Activated naive CD8-positive, alpha-beta T cell (primary cell): ENCODE data around the gene MEF2B.
"Not testable (repeated sequence)": the region's sequence is repeated elsewhere in the genome, so short reads cannot be mapped to it uniquely, and the experiment has no call there.

Experiments
- H3K27ac Mint-ChIP-seq: one replicate; pipeline ENCODE4 v1.8.0; 2021; ENCODE audit warnings: mixed read lengths
- H3K27me3 Mint-ChIP-seq: one replicate; pipeline ENCODE4 v1.8.0; 2021; ENCODE audit warnings: mixed read lengths
- H3K36me3 Mint-ChIP-seq: one replicate; pipeline ENCODE4 v1.8.0; 2021; ENCODE audit warnings: mixed read lengths
- H3K4me1 Mint-ChIP-seq: one replicate; pipeline ENCODE4 v1.8.0; 2021; ENCODE audit warnings: low read depth, mixed read lengths
- H3K4me3 Mint-ChIP-seq: one replicate; pipeline ENCODE4 v1.8.0; 2021; ENCODE audit warnings: mild to moderate bottlenecking, mixed read lengths
- H3K9me3 Mint-ChIP-seq: one replicate; pipeline ENCODE4 v1.8.0; 2021; ENCODE audit warnings: low read depth, mixed read lengths

MEF2B gene

DNA sequence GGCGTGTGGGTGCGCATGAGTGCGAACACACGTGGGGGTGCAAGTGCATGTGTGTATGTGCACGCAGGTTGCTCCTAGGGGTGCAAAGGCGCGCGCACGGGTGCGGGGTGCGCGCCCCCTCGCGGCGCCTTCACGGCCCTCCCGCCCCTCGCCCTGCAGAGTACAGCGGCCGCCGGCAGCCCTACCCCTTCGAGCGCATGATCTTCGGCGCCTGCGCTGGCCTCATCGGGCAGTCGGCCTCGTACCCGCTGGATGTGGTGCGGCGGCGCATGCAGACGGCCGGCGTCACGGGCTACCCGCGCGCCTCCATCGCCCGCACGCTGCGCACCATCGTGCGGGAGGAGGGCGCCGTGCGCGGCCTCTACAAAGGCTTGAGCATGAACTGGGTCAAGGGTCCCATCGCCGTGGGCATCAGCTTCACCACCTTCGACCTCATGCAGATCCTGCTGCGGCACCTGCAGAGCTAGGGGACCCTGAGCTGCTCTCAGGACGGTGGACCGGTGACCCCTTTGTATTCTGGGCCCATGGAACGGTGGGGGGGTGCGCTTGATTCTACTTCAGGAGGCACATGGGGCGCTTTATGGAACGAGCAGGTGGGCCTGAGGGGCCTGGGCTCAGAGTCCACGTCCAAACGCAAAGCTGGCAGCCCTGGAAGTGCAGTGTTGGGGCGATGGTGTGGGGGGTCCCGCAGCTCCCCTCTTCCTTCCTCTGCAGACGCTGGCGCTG lies 59.5 kb downstream of the MEF2B start:
- Mint-ChIP-seq H3K27me3 (no peaks in the 10 kb centered on the region), H3K27ac (no peak overlapping the region), H3K4me1 (peaks cover 5% of the 10 kb centered on the region), H3K4me3 (no peak overlapping the region), H3K36me3 (no peaks in the 10 kb centered on the region), H3K9me3 (no peaks in the 10 kb centered on the region)

DNA sequence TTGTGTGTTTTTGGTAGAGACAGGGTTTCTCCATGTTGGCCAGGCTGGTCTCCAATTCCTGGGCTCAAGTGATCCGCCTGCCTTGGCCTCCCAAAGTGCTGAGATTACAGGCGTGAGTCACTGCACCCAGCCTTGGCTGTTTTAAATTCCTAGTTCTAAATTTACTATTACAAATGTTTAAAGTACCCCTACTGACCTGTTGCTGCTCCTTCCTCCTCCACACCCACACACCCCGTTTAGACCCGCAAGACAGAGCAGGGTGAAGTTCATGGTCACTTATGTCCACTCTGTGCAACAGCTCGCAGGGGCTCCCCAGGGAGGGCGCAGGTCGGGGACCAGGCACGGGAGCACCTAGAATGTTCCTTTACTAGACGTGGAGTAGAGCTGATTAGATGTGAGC lies 60.5 kb downstream of the MEF2B start:
- no peak overlapping the region for H3K4me3 Mint-ChIP-seq
- H3K9me3 Mint-ChIP-seq: no peaks in the 10 kb centered on the region
- H3K36me3 Mint-ChIP-seq: no peaks in the 10 kb centered on the region
- no peak overlapping the region for H3K27ac Mint-ChIP-seq
- no peaks in the 10 kb centered on the region for H3K27me3 Mint-ChIP-seq
- peaks cover 5% of the 10 kb centered on the region for H3K4me1 Mint-ChIP-seq

DNA sequence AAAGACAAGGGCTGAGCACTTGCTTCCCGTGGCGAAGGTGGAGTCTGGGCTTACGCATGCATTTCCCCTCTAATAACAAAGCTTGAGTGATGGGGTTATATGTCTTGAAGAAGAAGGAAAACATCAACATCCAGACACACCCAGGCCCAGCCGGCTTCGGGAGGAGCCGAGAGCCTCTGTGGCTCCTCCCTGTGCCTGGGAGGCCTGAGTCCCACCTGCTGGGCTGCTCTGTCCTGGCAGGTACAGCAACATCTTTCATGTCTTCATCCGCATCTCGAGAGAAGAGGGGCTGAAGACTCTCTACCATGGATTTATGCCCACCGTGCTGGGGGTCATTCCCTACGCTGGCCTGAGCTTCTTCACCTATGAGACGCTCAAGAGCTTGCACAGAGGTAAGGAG lies 62.4 kb downstream of the MEF2B start:
- no peak overlapping the region for H3K27ac Mint-ChIP-seq
- H3K27me3 Mint-ChIP-seq: no peaks in the 10 kb centered on the region
- H3K4me3 Mint-ChIP-seq: no peak overlapping the region
- no peaks in the 10 kb centered on the region for H3K9me3 Mint-ChIP-seq
- H3K4me1 Mint-ChIP-seq: peaks cover 5% of the 10 kb centered on the region
- no peaks in the 10 kb centered on the region for H3K36me3 Mint-ChIP-seq

DNA sequence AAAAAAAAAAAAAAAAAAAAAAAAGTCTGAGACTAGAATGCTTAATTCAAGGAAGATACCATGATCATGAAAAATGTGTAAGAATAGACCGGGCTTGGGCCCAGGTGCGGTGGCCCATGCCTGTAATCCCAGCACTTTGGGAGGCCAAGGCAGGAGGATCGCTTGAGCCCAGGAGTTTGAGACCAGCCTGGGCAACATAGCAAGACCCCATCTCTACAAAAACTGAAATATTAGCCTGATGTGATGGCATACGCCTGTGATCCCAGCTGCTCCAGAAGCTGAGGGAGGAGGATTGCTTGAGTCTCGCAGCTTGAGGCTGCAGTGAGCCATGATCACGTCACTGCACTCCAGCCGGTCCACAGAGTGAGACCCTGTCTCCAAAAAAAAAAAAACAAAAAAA lies 63.1 kb downstream of the MEF2B start:
- not testable (repeated sequence) for H3K9me3 Mint-ChIP-seq, H3K27ac Mint-ChIP-seq, H3K4me3 Mint-ChIP-seq, H3K27me3 Mint-ChIP-seq, H3K36me3 Mint-ChIP-seq, H3K4me1 Mint-ChIP-seq

DNA sequence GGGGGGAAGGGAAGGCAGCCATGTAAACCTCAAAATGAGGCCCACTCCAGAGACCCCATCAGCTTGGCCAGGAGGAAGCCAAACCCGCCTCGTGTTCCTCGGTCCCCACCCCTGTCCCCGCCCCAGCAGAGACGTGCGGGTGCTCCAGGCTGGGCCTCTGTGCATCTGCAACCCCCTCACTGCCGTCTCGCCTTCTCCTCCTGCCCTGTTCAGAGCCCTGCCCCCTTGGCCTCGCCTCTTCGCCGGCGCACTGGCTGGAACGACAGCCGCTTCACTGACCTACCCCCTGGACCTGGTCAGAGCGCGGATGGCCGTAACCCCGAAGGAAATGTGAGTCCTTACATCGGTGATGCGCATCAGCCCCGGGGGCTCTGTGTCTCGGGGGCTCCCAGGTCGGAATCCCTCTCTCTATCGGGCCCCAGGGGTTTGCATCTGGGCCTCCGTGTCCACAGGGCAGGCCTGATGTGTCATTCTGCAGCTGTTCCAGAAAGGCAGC lies 64.0 kb downstream of the MEF2B start:
- H3K27ac Mint-ChIP-seq: no peak overlapping the region
- H3K36me3 Mint-ChIP-seq: no peaks in the 10 kb centered on the region
- H3K4me3 Mint-ChIP-seq: no peak overlapping the region
- peaks cover 2% of the 10 kb centered on the region for H3K4me1 Mint-ChIP-seq
- H3K27me3 Mint-ChIP-seq: no peaks in the 10 kb centered on the region
- no peaks in the 10 kb centered on the region for H3K9me3 Mint-ChIP-seq

DNA sequence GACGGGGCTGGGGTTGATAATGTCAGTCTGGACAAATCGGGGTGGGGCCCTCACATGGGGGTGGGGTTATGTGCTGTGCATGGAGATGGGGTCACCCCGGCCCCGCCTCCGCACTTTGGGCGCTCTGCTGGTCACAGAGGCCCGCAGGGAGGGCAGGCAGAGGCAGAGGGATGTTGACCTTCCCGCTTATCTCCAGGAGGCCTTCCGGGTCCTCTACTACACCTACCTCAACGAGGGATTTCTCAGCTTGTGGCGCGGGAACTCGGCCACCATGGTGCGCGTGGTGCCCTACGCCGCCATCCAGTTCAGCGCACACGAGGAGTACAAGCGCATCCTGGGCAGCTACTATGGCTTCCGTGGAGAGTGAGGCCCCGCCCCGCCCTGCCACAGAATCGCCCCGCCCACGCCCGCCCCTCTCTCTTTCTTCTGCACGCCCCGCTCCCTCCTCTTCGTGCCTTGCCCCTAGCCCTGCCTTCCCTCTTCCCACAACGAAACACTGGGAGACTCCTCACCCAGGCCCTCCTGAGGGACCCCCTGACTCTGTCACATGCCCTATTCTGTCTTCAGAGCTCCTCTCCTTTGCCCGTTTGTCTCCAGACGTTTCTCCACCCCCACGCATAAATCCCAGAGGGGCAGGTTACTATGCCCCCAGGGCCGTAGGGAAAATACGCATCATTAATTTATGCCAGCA lies 64.6 kb downstream of the MEF2B start:
- Mint-ChIP-seq H3K4me1 (peaks cover 2% of the 10 kb centered on the region), H3K27ac (no peak overlapping the region), H3K36me3 (no peaks in the 10 kb centered on the region), H3K9me3 (no peaks in the 10 kb centered on the region), H3K4me3 (no peak overlapping the region), H3K27me3 (no peaks in the 10 kb centered on the region)

DNA sequence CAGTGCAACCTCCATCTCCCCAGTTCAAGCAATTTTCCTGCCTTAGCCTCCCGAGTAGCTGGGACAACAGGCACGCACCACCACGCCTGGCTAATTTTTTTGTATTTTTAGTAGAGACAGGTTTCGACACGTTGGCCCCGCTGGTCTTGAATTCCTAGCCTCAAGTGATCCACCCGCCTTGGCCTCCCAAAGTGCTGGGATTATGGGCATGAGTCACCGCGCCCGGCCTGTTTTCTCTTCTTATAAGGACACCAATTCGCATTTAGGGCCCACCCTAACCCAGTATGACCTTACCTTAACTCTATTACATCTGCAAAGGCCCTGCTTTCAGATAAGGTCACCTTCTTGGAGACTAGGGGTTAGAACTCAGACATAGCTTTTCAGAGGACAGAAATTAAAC lies 66.9 kb downstream of the MEF2B start:
- Mint-ChIP-seq H3K27me3 (no peaks in the 10 kb centered on the region), H3K4me3 (no peak overlapping the region), H3K4me1 (no peaks in the 10 kb centered on the region), H3K27ac (no peak overlapping the region), H3K9me3 (no peaks in the 10 kb centered on the region), H3K36me3 (no peaks in the 10 kb centered on the region)

DNA sequence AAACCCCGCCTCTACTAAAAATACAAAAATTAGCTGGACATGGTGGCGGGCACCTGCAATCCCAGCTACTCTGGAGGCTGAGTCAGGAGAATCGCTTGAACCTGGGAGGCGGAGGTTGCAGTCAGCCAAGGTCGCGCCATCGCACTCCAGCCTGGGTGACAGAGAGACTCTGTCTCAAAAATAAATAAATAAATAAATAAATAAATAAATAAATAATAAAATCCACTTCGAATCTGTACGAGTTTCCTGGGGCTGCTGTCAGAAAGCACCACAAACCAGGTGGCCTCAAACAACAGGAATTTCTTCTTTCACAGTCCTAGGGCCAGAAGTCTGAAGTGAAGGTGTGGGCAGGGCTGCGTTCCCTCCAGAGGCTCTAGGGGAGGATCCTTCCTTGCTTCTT lies 67.5 kb downstream of the MEF2B start:
- H3K4me3 Mint-ChIP-seq, H3K27ac Mint-ChIP-seq, H3K4me1 Mint-ChIP-seq, H3K36me3 Mint-ChIP-seq, H3K9me3 Mint-ChIP-seq, H3K27me3 Mint-ChIP-seq: not testable (repeated sequence)

DNA sequence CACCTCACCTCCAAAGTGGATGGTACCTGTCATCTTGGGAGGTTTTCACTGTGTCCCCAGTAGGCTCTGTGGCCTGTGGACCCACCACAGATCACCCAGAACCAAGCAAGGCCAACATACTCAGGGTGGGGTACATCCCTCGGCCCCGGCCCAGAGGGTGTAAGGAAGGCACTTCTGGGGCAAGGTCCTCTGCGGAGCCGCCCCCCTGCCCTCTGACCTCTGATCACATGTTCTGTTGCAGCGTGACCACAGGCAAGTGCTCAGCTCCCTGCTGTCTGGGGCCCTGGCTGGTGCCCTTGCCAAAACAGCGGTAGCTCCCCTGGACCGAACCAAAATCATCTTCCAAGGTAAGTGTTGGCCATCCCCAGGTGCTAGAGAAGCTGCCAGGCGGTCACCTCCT lies 68.5 kb downstream of the MEF2B start:
- no peak overlapping the region for H3K27ac Mint-ChIP-seq
- H3K4me1 Mint-ChIP-seq: no peaks in the 10 kb centered on the region
- no peak overlapping the region for H3K4me3 Mint-ChIP-seq
- no peaks in the 10 kb centered on the region for H3K9me3 Mint-ChIP-seq
- no peaks in the 10 kb centered on the region for H3K36me3 Mint-ChIP-seq
- no peaks in the 10 kb centered on the region for H3K27me3 Mint-ChIP-seq

DNA sequence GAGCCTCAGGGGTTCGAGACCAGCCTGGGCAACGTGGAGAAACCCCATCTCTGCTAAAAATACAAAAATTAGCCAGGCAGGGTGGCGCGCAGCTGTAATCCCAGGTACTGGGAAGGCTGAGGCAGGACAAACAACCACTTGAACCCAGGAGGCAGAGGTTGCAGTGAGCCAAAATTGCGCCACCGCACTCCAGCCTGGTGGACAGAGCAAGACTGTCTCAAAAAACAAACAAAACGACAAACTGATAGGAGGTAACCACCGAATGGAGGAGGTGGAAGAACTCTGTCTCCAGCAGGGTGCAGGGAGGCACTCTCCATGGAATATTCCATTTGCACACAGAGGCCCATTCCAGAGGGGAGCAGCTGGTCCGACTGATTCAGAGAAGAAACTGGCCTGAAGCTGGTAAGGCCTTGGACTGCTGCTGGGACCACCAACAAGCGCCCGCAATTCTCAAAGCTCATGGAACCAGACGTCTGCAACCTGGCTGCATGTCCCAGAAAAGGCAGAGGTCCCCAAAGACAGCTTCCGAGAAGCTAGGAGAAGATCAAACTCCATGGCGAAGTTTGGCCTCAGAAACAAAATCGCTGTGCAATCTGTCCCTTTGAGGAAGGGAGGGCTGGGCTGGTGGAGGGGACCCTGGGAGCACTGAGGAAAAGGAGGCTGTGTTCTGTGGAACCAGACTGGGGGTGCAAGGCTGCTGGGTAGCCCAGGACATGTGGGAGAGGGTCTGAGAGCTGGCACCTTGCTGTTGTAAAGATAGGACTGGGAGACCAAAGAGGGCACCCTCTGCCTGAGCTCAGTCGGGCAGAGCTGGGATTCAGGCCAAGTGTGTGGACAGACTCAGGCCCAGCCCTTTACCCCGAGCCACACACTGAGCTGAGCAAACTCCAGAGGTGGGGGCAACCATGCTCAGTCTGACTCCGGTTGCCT lies 71.1 kb downstream of the MEF2B start:
- no peaks in the 10 kb centered on the region for H3K27me3 Mint-ChIP-seq
- H3K4me1 Mint-ChIP-seq: no peaks in the 10 kb centered on the region
- no peaks in the 10 kb centered on the region for H3K9me3 Mint-ChIP-seq
- H3K27ac Mint-ChIP-seq: no peak overlapping the region
- no peak overlapping the region for H3K4me3 Mint-ChIP-seq
- no peaks in the 10 kb centered on the region for H3K36me3 Mint-ChIP-seq

DNA sequence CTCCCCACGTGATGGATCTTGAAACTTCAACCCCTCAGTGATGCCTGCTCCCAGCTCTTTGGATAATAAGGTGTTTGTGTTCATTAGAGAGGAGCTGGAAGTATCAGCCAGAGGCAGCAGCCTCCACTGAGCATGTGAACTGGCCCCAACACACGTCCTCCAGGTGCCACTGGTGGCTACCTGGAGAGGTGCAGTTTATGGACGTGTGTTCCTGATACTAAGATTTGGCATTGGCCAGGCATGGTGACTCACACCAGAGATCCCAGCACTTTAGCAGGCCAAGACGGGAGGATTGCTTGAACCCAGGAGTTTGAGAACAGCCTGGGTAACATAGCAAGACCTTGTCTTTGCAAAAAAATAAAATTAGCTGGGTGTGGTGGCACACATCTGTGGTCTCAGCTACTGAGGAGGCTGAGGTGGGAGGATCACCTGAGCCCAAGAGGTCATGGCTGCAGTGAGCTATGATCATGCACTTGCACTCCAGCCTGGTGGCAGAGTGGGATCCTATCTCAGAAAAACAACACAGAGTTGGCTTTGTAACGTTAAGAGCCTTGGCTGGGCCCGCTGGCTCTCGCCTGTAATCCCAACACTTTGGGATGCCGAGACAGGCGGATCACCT lies 71.9 kb downstream of the MEF2B start:
- Mint-ChIP-seq H3K27ac (no peak overlapping the region), H3K4me3 (no peak overlapping the region), H3K27me3 (no peaks in the 10 kb centered on the region), H3K9me3 (no peaks in the 10 kb centered on the region), H3K4me1 (no peaks in the 10 kb centered on the region), H3K36me3 (no peaks in the 10 kb centered on the region)

DNA sequence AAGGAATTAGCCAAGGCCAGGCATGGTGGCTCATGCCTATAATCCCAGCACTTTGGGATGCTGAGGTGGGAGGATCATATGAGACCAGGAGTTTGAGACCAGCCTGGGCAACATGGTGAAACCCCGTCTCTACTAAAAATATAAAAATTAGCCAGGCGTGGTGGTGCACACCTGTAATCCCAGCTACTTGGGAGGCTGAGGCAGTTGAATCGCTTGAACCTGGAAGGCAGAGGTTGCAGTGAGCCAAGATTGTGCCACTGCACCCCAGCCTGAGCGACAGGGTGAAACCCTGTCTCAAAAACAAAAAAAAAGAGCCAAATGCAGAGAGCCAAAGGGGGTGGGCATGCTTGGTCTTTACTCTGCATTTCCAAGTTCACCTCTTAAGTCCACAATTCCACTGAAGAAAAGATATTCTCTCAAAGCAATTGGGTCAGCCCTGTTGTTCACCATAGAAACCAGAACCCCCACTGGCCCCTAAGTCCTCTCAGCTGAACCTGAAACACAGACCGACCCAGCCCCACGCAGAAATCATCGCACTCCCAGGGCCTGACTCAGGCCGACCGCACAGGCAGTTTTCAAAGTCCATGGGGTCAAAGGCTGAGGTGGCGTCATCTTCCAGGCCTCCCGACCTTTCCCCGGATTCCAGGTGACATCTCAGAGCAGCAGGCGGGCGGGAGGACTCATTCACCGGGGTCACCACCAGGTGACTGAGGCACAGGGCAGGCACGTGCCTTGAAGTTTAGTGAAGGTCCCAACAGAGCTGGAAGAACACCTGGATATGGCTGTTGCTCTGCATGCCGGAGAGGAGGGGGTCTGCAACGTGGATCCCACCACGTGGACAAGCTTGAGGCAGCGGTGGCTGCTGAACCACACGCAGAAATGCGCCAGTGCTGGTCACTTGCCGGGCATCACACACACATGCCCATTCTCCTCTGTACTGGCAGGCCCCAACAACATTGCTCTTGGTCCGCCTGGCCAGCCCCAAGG lies 73.1 kb downstream of the MEF2B start:
- Mint-ChIP-seq H3K27ac (no peak overlapping the region), H3K9me3 (no peaks in the 10 kb centered on the region), H3K4me3 (no peak overlapping the region), H3K36me3 (no peaks in the 10 kb centered on the region), H3K4me1 (no peaks in the 10 kb centered on the region), H3K27me3 (no peaks in the 10 kb centered on the region)

DNA sequence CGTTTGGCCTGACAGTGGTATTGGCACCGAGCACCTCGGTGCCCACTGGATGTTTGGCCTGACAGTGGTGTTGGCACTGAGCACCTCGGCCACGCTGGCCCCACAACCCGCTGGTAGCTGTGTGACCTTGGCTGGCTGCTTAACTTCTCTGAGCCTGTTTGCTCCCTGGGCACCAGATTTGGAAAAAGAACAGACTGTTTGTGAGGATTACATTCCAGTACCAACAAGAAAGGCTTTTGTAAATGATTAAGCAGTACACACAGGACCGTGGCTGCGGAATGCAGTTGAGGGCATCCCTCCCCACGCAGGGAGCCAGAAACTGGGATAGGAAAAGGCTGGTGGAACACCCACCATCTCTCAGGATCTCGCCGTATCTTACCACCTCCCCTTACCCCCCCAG lies 74.4 kb downstream of the MEF2B start:
- Mint-ChIP-seq H3K36me3 (no peaks in the 10 kb centered on the region), H3K9me3 (no peaks in the 10 kb centered on the region), H3K27ac (no peak overlapping the region), H3K4me1 (no peaks in the 10 kb centered on the region), H3K4me3 (no peak overlapping the region), H3K27me3 (no peaks in the 10 kb centered on the region)
